ENCODE measurements around the gene NLRP3.
"Not testable (repeated sequence)": the region's sequence is repeated elsewhere in the genome, so short reads cannot be mapped to it uniquely, and the experiment has no call there.

NLRP3 gene

DNA sequence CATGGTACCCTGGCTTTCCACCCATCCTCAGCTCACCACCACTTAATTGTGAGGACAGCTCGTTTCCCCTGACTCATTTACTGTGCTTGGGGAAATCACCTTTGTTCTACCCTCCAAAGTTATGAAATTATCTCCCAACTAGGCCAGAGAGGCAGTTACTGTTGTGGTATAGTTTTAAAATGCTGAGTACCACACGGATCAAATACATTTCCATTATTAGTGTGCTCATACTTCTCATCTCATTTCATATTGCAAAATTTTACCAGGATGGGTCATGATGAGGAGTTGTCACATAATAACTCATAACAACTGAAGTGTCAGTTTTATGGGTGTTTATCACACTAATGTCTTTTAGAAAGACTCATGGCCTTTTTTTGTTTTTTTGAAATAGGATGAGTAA, 51.2 kb downstream of the NLRP3 start:
- Histone ChIP-seq H3K27ac (no peak overlapping the region), H3K9ac (ENCODE audit: insufficient read length) (no peak overlapping the region), H3K9me3 (ENCODE audit: low read depth, low read length) (no peaks in the 10 kb centered on the region), H3K36me3 (ENCODE audit: insufficient read depth, low read length) (no peaks in the 10 kb centered on the region), H3K4me3 (no peak overlapping the region)
- DNase-seq (ENCODE audit: low read depth, low spot score), result no peak
- no peak for TF ChIP-seq POLR2AphosphoS5 (IDR thresholded peaks at IDR 0.05; ENCODE audit: borderline replicate concordance, low read depth, low read length)
- TF ChIP-seq FOXP2 (optimal IDR thresholded peaks at IDR 0.05; ENCODE audit: control extremely low read depth, extremely low read length, insufficient read depth), result no peak
- no peak for TF ChIP-seq EZH2 (IDR thresholded peaks at IDR 0.05)

DNA sequence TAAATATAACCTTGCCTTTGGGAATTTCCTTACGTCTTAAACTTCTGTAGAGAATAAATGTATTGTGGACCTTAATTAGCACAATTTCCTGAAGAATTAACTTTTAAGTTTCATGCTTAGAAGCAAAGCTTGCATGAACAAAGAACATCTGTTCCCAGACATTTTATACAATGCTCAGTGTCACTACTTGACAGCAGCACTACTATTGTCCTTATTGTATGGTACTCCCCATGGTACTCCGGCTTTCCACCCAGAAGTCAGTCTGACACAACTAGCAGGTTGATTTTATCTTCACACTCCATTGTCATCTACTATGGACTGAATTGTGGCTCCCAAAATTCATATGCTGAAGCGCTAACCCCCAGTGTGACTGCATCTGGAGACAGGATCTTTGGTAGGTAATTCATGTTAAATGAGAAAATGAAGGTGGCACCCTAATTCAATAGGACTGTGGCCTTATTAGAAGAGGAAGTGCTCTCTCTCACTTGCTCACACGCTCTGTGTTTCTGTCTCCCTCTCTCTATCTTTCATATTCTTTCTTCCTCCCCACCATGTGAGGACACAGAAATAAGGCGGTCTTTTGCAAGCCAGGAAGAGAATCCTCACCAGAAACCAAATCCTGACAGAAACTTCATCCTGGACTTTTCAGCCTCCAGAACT, 52.6 kb downstream of the NLRP3 start:
- DNase-seq (ENCODE audit: low read depth, low spot score), result no peak
- Histone ChIP-seq H3K27ac (no peak overlapping the region), H3K36me3 (ENCODE audit: insufficient read depth, low read length) (no peaks in the 10 kb centered on the region), H3K4me3 (no peak overlapping the region), H3K9ac (ENCODE audit: insufficient read length) (no peak overlapping the region), H3K9me3 (ENCODE audit: low read depth, low read length) (no peaks in the 10 kb centered on the region)
- no peak for TF ChIP-seq POLR2AphosphoS5 (IDR thresholded peaks at IDR 0.05; ENCODE audit: borderline replicate concordance, low read depth, low read length)
- no peak for TF ChIP-seq EZH2 (IDR thresholded peaks at IDR 0.05)
- no peak for TF ChIP-seq FOXP2 (optimal IDR thresholded peaks at IDR 0.05; ENCODE audit: control extremely low read depth, extremely low read length, insufficient read depth)

- no peaks in the 10 kb centered on the region for H3K36me3 ChIP-seq (ENCODE audit: insufficient read depth, low read length)
- no peak overlapping the region for H3K27ac ChIP-seq
- no peaks in the 10 kb centered on the region for H3K9me3 ChIP-seq (ENCODE audit: low read depth, low read length)
- no peak overlapping the region for H3K4me3 ChIP-seq
- DNase-seq (ENCODE audit: low read depth, low spot score), result no peak
- no peak overlapping the region for H3K9ac ChIP-seq (ENCODE audit: insufficient read length)
- TF ChIP-seq FOXP2 (optimal IDR thresholded peaks at IDR 0.05; ENCODE audit: control extremely low read depth, extremely low read length, insufficient read depth), result no peak
- TF ChIP-seq POLR2AphosphoS5 (IDR thresholded peaks at IDR 0.05; ENCODE audit: borderline replicate concordance, low read depth, low read length), result no peak
- no peak for TF ChIP-seq EZH2 (IDR thresholded peaks at IDR 0.05)
Measured at GRCh38 chr1:247469141-247469535, 53.2 kb downstream of the NLRP3 start.

DNA sequence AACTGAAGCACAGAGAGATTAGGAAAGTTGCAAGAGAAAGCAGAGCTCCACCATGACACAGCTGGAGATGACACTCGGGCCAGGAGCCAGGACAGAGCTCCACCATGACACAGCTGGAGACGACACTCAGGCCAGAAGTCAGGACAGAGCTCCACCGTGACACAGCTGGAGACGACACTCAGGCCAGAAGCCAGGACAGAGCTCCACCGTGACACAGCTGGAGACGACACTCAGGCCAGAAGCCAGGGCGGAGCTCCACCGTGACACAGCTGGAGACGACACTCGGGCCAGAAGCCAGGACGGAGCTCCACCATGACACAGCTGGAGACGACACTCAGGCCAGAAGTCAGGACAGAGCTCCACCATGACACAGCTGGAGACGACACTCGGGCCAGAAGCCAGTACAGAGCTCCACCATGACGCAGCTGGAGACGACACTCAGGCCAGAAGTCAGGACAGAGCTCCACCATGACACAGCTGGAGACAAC, 55.0 kb downstream of the NLRP3 start:
- not testable (repeated sequence) for H3K9ac ChIP-seq (ENCODE audit: insufficient read length)

DNA sequence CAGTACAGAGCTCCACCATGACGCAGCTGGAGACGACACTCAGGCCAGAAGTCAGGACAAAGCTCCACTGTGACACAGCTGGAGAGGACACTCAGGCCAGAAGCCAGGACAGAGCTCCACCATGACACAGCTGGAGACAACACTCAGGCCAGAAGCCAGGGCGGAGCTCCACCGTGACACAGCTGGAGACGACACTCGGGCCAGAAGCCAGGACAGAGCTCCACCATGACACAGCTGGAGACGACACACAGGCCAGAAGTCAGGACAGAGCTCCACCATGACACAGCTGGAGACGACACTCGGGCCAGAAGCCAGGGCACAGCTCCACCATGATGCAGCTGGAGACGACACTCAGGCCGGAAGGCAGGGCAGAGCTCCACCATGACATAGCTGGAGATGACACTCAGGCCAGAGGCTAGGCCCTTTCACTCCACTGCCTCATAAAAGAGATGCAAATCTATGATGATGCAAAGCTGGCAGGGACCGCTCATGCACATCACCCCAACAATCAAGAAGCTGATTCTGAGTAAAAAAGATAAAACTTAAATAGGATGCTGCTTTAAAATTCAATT, 55.6 kb downstream of the NLRP3 start:
- H3K27ac ChIP-seq, result no peak overlapping the region
- peaks cover 2% of the 10 kb centered on the region; the same call in 1 of the 2 replicates for H3K9me3 ChIP-seq (ENCODE audit: low read depth, low read length)
- H3K4me3 ChIP-seq, result no peak overlapping the region
- DNase-seq (ENCODE audit: low read depth, low spot score), result no peak
- no peak overlapping the region for H3K9ac ChIP-seq (ENCODE audit: insufficient read length)
- H3K36me3 ChIP-seq (ENCODE audit: insufficient read depth, low read length), result no peaks in the 10 kb centered on the region
- no peak for TF ChIP-seq EZH2 (IDR thresholded peaks at IDR 0.05)
- TF ChIP-seq POLR2AphosphoS5 (IDR thresholded peaks at IDR 0.05; ENCODE audit: borderline replicate concordance, low read depth, low read length), result no peak
- no peak for TF ChIP-seq FOXP2 (optimal IDR thresholded peaks at IDR 0.05; ENCODE audit: control extremely low read depth, extremely low read length, insufficient read depth)

More for the DNA sequence above, 55.0 kb downstream of the NLRP3 start:
- not testable (repeated sequence) for H3K9me3 ChIP-seq (ENCODE audit: low read depth, low read length); H3K36me3 ChIP-seq (ENCODE audit: insufficient read depth, low read length); H3K4me3 ChIP-seq; DNase-seq (ENCODE audit: low read depth, low spot score); H3K27ac ChIP-seq

DNA sequence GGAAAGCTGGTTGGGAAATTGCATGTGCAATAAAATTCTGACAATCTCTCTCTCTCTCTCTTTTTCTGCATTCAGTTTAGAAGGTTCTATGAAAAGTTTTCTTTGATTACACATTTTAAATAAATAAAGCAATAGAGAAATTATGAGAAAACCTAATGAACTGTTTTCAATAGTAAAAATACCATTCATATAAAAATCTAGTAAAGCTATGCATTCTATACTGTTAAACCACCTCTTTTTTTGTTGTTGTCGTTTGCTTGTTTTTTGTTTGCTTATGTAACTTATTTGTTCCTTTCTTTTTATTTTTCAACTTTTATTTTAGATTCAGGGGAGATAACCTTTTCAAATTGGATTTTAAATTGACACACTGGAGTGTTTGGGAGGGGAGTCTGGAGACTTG, 56.1 kb downstream of the NLRP3 start:
- Histone ChIP-seq H3K9ac (ENCODE audit: insufficient read length) (no peak overlapping the region), H3K27ac (no peak overlapping the region), H3K4me3 (no peak overlapping the region), H3K36me3 (ENCODE audit: insufficient read depth, low read length) (no peaks in the 10 kb centered on the region), H3K9me3 (ENCODE audit: low read depth, low read length) (peaks cover 2% of the 10 kb centered on the region; the same call in 1 of the 2 replicates)
- DNase-seq (ENCODE audit: low read depth, low spot score), result no peak
- no peak for TF ChIP-seq EZH2 (IDR thresholded peaks at IDR 0.05)
- TF ChIP-seq POLR2AphosphoS5 (IDR thresholded peaks at IDR 0.05; ENCODE audit: borderline replicate concordance, low read depth, low read length), result no peak
- no peak for TF ChIP-seq FOXP2 (optimal IDR thresholded peaks at IDR 0.05; ENCODE audit: control extremely low read depth, extremely low read length, insufficient read depth)

GRCh38 chr1:247474367-247474766, 58.4 kb downstream of the NLRP3 start:
- no peak for DNase-seq (ENCODE audit: low read depth, low spot score)
- peaks cover 2% of the 10 kb centered on the region; the same call in 1 of the 2 replicates for H3K9me3 ChIP-seq (ENCODE audit: low read depth, low read length)
- H3K4me3 ChIP-seq, result no peak overlapping the region
- TF ChIP-seq POLR2AphosphoS5 (IDR thresholded peaks at IDR 0.05; ENCODE audit: borderline replicate concordance, low read depth, low read length) (no peak), EZH2 (IDR thresholded peaks at IDR 0.05) (no peak), FOXP2 (optimal IDR thresholded peaks at IDR 0.05; ENCODE audit: control extremely low read depth, extremely low read length, insufficient read depth) (no peak)
- H3K27ac ChIP-seq, result no peak overlapping the region
- H3K9ac ChIP-seq (ENCODE audit: insufficient read length), result no peak overlapping the region
- H3K36me3 ChIP-seq (ENCODE audit: insufficient read depth, low read length), result no peaks in the 10 kb centered on the region

- Histone ChIP-seq H3K9me3 (ENCODE audit: low read depth, low read length) (peaks cover 2% of the 10 kb centered on the region; the same call in 1 of the 2 replicates), H3K27ac (no peak overlapping the region), H3K36me3 (ENCODE audit: insufficient read depth, low read length) (no peaks in the 10 kb centered on the region), H3K4me3 (no peak overlapping the region), H3K9ac (ENCODE audit: insufficient read length) (no peak overlapping the region)
- DNase-seq (ENCODE audit: low read depth, low spot score), result no peak
- TF ChIP-seq FOXP2 (optimal IDR thresholded peaks at IDR 0.05; ENCODE audit: control extremely low read depth, extremely low read length, insufficient read depth) (no peak), POLR2AphosphoS5 (IDR thresholded peaks at IDR 0.05; ENCODE audit: borderline replicate concordance, low read depth, low read length) (no peak), EZH2 (IDR thresholded peaks at IDR 0.05) (no peak)
Measured at GRCh38 chr1:247475793-247476192, 59.8 kb downstream of the NLRP3 start.

GRCh38 chr1:247476328-247477058, 60.5 kb downstream of the NLRP3 start:
- not testable (repeated sequence) for DNase-seq (ENCODE audit: low read depth, low spot score); H3K27ac ChIP-seq; H3K36me3 ChIP-seq (ENCODE audit: insufficient read depth, low read length); H3K4me3 ChIP-seq; H3K9ac ChIP-seq (ENCODE audit: insufficient read length); H3K9me3 ChIP-seq (ENCODE audit: low read depth, low read length)
